HG02588 (cell line): Measurements from ENCODE around the gene ACP2.

Experiments used
- ATAC-seq: cut with Tn5 transposase; IDR thresholded peaks from one replicate; pipeline ENCODE4 v1.9.1; 2021; ENCODE audit warnings: mild to moderate bottlenecking, moderate library complexity; ENCODE audit not compliant: unreplicated experiment

Gene ACP2

GRCh38 chr11:47244448-47245350 is 3.9 kb downstream of the ACP2 start:
- no peak for ATAC-seq

- ATAC-seq: no peak
These were observed 5.2 kb downstream of the ACP2 start for GRCh38 chr11:47243454-47243853.

- ATAC-seq: no peak
These were observed 5.9 kb downstream of the ACP2 start for GRCh38 chr11:47242596-47243192.

GRCh38 chr11:47241841-47242301 is 6.7 kb downstream of the ACP2 start:
- no peak for ATAC-seq

- no peak for ATAC-seq
These were observed 8.8 kb downstream of the ACP2 start for GRCh38 chr11:47239852-47240251.

- no peak for ATAC-seq
These were observed 12.1 kb downstream of the ACP2 start for GRCh38 chr11:47236482-47236881.

GRCh38 chr11:47235163-47235562 is 13.5 kb downstream of the ACP2 start:
- ATAC-seq: no peak

- no peak for ATAC-seq
These were observed 13.9 kb downstream of the ACP2 start for GRCh38 chr11:47234669-47235100.

- ATAC-seq: no peak
These were observed 14.5 kb downstream of the ACP2 start for GRCh38 chr11:47233989-47234668.

- ATAC-seq: no peak
These were observed 15.6 kb downstream of the ACP2 start for GRCh38 chr11:47233051-47233450.

- ATAC-seq: no peak
These were observed 19.5 kb downstream of the ACP2 start for GRCh38 chr11:47229161-47229560.

GRCh38 chr11:47225552-47226400 is 22.8 kb downstream of the ACP2 start:
- peak; percentile 85 for ATAC-seq

- ATAC-seq: no peak
These were observed 25.9 kb downstream of the ACP2 start for GRCh38 chr11:47222696-47223095.

- no peak for ATAC-seq
These were observed 28.2 kb downstream of the ACP2 start for GRCh38 chr11:47220401-47220821.

- peak; percentile 32 for ATAC-seq
These were observed 32.4 kb downstream of the ACP2 start for GRCh38 chr11:47216121-47216798.

- ATAC-seq: no peak
These were observed 33.2 kb downstream of the ACP2 start for GRCh38 chr11:47215366-47215910.

- ATAC-seq: peak; percentile 64
These were observed 34.6 kb downstream of the ACP2 start for GRCh38 chr11:47213950-47214565.

GRCh38 chr11:47212938-47213337 is 35.7 kb downstream of the ACP2 start:
- ATAC-seq: no peak

- no peak for ATAC-seq
These were observed 40.0 kb downstream of the ACP2 start for GRCh38 chr11:47208628-47209027.
